Panc1 (cell line): ENCODE data around the gene TMEM132C. TPM values are rescaled to one million over a fixed set of nuclear protein-coding genes. Genes with fewer than 3 reads are reported as not detected.

Experiments
- ATAC-seq: fragments of 200-7000 bp; cut with Tn5 transposase; 2 replicates; pipeline ENCODE4 v1.9.1; 2020; ENCODE audit warnings: mild to moderate bottlenecking, moderate library complexity
- BruUV-seq: library from RNA; stranded (reverse); fragments of 400-500 nt; replicated peaks from 2 replicates; lab custom pipeline; 2021; lab: Mats Ljungman, UMichigan
- CTCF ChIA-PET: fragments of 300-600 bp; sonication (Branson Sonifier 250); formaldehyde crosslinking; loops from one replicate; lab custom pipeline; 2022; ENCODE audit warnings: antibody characterized with exemption; lab: Charles Lee
- POLR2A ChIA-PET: fragments of 300-600 bp; sonication (Branson Sonifier 250); formaldehyde crosslinking; loops from one replicate; lab custom pipeline; 2022; ENCODE audit warnings: antibody characterized with exemption; lab: Charles Lee
- DNase-seq: peaks from one replicate; pipeline ENCODE4 v3.0.0-alpha.2; 2010; ENCODE audit warnings: low read depth, low spot score
- H3K27ac ChIP-seq: 2 replicates; pipeline ENCODE4 v1.5.1; 2011; ENCODE audit warnings: mild to moderate bottlenecking, low read length, inconsistent platforms
- H3K27me3 ChIP-seq: fragments of 200-500 bp; sonication (Bioruptor generic); 2 replicates; pipeline ENCODE4 v1.6.0; 2014; ENCODE audit warnings: low read length, inconsistent platforms; ENCODE audit not compliant: control insufficient read depth, insufficient read depth
- H3K36me3 ChIP-seq: fragments of 200-500 bp; sonication (Bioruptor generic); 2 replicates; pipeline ENCODE4 v1.5.1; 2014; ENCODE audit warnings: inconsistent platforms, mild to moderate bottlenecking, low read length, moderate library complexity; ENCODE audit not compliant: control insufficient read depth, insufficient read depth
- H3K4me1 ChIP-seq: 2 replicates; pipeline ENCODE4 v1.5.1; 2011; ENCODE audit warnings: inconsistent platforms, mild to moderate bottlenecking, low read length, moderate library complexity; ENCODE audit not compliant: control insufficient read depth, insufficient read depth
- H3K4me3 ChIP-seq, 2 experiments: 2 replicates each; pipeline ENCODE4 v1.5.1; 2011 to 2012; ENCODE audit warnings: low read depth in 2 of 2, low read length in 2 of 2, mild to moderate bottlenecking in 2 of 2, inconsistent platforms in 1 of 2, moderate library complexity in 1 of 2
- H3K9me3 ChIP-seq: fragments of 200-500 bp; sonication (Bioruptor generic); 2 replicates; pipeline ENCODE4 v1.5.1; 2014; ENCODE audit warnings: low read depth, mild to moderate bottlenecking, inconsistent platforms, low read length, moderate library complexity; ENCODE audit not compliant: control insufficient read depth, insufficient read depth
- POLR2AphosphoS5 ChIP-seq: IDR thresholded peaks from 2 replicates; pipeline ENCODE4 v1.6.1; 2012; ENCODE audit warnings: mild to moderate bottlenecking, low read depth, low read length, moderate library complexity
- SIN3A ChIP-seq: IDR thresholded peaks from 2 replicates; pipeline ENCODE4 v1.6.1; 2012; ENCODE audit warnings: low read depth, mild to moderate bottlenecking, low read length, moderate library complexity, borderline replicate concordance; ENCODE audit not compliant: insufficient read depth
- TCF7L2 ChIP-seq: IDR thresholded peaks from 2 replicates; pipeline ENCODE4 v1.6.1; 2011; ENCODE audit warnings: mild to moderate bottlenecking, low read depth, low read length, inconsistent platforms
- in situ Hi-C: cut with HindIII; loops from 2 replicates; pipeline ENCODE4 v1.10.0; 2016; ENCODE audit warnings: low sequenced_read_pairs, low pct_unique_long_range_greater_than_20kb
- intact Hi-C: fragments of 100-400 bp; cut with micrococcal nuclease; formaldehyde crosslinking; loops from one replicate; pipeline ENCODE4 v1.10.0; 2022; ENCODE audit not compliant: unreplicated experiment
- total RNA-seq: library from RNA; stranded (reverse); gene quantifications from one replicate; pipeline ENCODE4 v1.2.1, GENCODE V29; 2021; ENCODE audit not compliant: unreplicated experiment
- TF ChIP-seq, protein P1 (sequence below): fragments of 450-650 bp; IDR thresholded peaks from 2 replicates; pipeline ENCODE4 v1.5.1; 2017; ENCODE audit warnings: mild to moderate bottlenecking
- TF ChIP-seq, protein P2 (sequence below), 2 experiments: IDR thresholded peaks; 2 replicates each; pipeline ENCODE4 v1.6.1; 2011 to 2012; ENCODE audit warnings: low read depth in 2 of 2, control low read depth in 1 of 2, low read length in 1 of 2, mild to moderate bottlenecking in 1 of 2, moderate library complexity in 1 of 2; ENCODE audit not compliant: insufficient read depth in 1 of 2

The TMEM132C gene
- total RNA-seq, 1 experiment from 2014 or later: not detected

DNA sequence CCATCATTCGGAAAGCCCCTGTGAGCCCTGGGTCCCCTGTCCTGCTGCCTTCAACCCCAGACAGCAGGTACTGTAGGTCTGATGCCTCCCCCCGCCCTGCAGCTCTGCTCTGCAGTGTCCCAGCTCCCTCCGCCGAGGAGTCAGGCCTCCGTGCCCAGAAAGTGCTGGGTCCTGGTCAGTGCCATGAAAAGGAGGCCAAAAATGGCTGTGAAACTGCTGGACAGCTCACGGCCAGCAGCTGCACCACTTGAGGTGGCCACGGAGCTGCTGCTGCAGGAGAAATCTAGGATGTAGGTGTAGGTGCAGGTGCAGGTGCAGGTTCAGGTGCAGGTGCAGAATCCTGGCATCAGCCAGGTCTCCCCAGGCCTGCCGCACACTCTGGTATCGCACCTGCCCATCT, 360.7 kb downstream of the TMEM132C start:
- ATAC-seq (no peak), DNase-seq (no peak)
- intact Hi-C loops (no loop called here), in situ Hi-C loops (no loop called here)
- H3K36me3 ChIP-seq: no peaks in the 10 kb centered on the region
- ChIA-PET POLR2A (no interaction called here), CTCF (no interaction called here)
- H3K27me3 ChIP-seq: no peaks in the 10 kb centered on the region
- H3K4me1 ChIP-seq: no peaks in the 10 kb centered on the region
- H3K9me3 ChIP-seq: no peaks in the 10 kb centered on the region
- BruUV-seq: no TSS peak
- TF ChIP-seq TCF7L2 (no peak), POLR2AphosphoS5 (no peak), SIN3A (no peak)
- TF ChIP-seq, protein P1, sequence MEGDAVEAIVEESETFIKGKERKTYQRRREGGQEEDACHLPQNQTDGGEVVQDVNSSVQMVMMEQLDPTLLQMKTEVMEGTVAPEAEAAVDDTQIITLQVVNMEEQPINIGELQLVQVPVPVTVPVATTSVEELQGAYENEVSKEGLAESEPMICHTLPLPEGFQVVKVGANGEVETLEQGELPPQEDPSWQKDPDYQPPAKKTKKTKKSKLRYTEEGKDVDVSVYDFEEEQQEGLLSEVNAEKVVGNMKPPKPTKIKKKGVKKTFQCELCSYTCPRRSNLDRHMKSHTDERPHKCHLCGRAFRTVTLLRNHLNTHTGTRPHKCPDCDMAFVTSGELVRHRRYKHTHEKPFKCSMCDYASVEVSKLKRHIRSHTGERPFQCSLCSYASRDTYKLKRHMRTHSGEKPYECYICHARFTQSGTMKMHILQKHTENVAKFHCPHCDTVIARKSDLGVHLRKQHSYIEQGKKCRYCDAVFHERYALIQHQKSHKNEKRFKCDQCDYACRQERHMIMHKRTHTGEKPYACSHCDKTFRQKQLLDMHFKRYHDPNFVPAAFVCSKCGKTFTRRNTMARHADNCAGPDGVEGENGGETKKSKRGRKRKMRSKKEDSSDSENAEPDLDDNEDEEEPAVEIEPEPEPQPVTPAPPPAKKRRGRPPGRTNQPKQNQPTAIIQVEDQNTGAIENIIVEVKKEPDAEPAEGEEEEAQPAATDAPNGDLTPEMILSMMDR: no peak
- TF ChIP-seq, protein P2, sequence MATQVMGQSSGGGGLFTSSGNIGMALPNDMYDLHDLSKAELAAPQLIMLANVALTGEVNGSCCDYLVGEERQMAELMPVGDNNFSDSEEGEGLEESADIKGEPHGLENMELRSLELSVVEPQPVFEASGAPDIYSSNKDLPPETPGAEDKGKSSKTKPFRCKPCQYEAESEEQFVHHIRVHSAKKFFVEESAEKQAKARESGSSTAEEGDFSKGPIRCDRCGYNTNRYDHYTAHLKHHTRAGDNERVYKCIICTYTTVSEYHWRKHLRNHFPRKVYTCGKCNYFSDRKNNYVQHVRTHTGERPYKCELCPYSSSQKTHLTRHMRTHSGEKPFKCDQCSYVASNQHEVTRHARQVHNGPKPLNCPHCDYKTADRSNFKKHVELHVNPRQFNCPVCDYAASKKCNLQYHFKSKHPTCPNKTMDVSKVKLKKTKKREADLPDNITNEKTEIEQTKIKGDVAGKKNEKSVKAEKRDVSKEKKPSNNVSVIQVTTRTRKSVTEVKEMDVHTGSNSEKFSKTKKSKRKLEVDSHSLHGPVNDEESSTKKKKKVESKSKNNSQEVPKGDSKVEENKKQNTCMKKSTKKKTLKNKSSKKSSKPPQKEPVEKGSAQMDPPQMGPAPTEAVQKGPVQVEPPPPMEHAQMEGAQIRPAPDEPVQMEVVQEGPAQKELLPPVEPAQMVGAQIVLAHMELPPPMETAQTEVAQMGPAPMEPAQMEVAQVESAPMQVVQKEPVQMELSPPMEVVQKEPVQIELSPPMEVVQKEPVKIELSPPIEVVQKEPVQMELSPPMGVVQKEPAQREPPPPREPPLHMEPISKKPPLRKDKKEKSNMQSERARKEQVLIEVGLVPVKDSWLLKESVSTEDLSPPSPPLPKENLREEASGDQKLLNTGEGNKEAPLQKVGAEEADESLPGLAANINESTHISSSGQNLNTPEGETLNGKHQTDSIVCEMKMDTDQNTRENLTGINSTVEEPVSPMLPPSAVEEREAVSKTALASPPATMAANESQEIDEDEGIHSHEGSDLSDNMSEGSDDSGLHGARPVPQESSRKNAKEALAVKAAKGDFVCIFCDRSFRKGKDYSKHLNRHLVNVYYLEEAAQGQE (IDR thresholded peaks at IDR 0.05; ENCODE audit: insufficient read depth in 1 of 2, low read depth in 2 of 2, low read length in 1 of 2): no peak
- H3K27ac ChIP-seq: no peak overlapping the region
- H3K4me3 ChIP-seq: no peak overlapping the region

DNA sequence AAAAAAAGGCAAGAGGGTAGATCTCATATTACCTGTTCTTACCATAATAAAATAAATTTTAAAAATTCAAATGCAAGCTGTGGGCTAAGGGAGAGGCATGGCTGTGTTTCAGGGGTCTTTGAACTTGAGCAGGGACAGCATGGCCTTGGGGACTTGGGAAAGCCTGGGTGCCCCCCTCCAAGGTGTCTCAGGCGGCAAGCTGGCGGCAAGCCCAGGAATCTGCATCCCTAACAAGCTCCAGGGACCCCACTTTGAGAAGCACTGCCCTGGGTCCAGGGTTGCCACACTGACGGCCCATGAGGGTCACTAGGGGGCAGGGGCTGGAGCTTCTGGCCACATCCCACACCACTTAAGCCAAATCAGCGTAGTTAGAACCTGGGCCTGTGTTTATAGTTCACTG, 363.0 kb downstream of the TMEM132C start:
- ATAC-seq (no peak), DNase-seq (no peak)
- Histone ChIP-seq H3K9me3 (no peaks in the 10 kb centered on the region), H3K36me3 (no peaks in the 10 kb centered on the region), H3K4me1 (no peaks in the 10 kb centered on the region), H3K4me3 (no peak overlapping the region), H3K27me3 (no peaks in the 10 kb centered on the region), H3K27ac (no peak overlapping the region)
- POLR2A ChIA-PET: no interaction called here
- no TSS peak for BruUV-seq
- TF ChIP-seq, protein P1: no peak
- TF ChIP-seq SIN3A (no peak), TCF7L2 (no peak), POLR2AphosphoS5 (no peak)
- TF ChIP-seq, protein P2 (IDR thresholded peaks at IDR 0.05; ENCODE audit: insufficient read depth in 1 of 2, low read depth in 2 of 2, low read length in 1 of 2): no peak
- intact Hi-C loops (no loop called here), in situ Hi-C loops (no loop called here)
- CTCF ChIA-PET: no interaction called here
